Fibroblast of lung (primary cell): ENCODE measurements around the gene MPG.

Source experiments
- CTCF ChIP-seq, 2 donors: IDR thresholded peaks in 1 of 2; conservative IDR thresholded peaks in 1 of 2; 1 replicate in 1 of 2; 2 replicates in 1 of 2; pipeline ENCODE4 v1.5.1; 2011 to 2012; ENCODE audit warnings: low read length in 2 of 2, control low read depth in 1 of 2, inconsistent platforms in 1 of 2, low read depth in 1 of 2, mild to moderate bottlenecking in 1 of 2
- EZH2 ChIP-seq: IDR thresholded peaks from 2 replicates; pipeline ENCODE4 v1.5.1; 2012; ENCODE audit warnings: low read length, control low read depth, mild to moderate bottlenecking; ENCODE audit errors: missing control alignments

GRCh38 chr16:63466-63865 lies 14.6 kb upstream of the MPG start:
- no peak for TF ChIP-seq CTCF (conservative IDR thresholded peaks at IDR 0.05 in 1 of 2, IDR thresholded peaks at IDR 0.05 in 1 of 2; ENCODE audit: low read depth in 1 of 2, low read length in 2 of 2)
- TF ChIP-seq EZH2 = no peak
